K562 (cell line): Measurements from ENCODE around the gene DIO3. TPM values are rescaled to one million over a fixed set of nuclear protein-coding genes. Genes with fewer than 3 reads are reported as not detected.

Experiments used
- GATAD2A ChIP-seq: fragments of 450-650 bp; IDR thresholded peaks from 2 replicates; pipeline ENCODE4 v1.6.1; 2017
- MCM3 ChIP-seq: fragments of 450-650 bp; IDR thresholded peaks from 2 replicates; pipeline ENCODE4 v1.6.1; 2016
- NELFE ChIP-seq: IDR thresholded peaks from 2 replicates; pipeline ENCODE4 v1.6.1; 2011; ENCODE audit warnings: mild to moderate bottlenecking; ENCODE audit not compliant: insufficient read depth, insufficient read length
- ZFP36 ChIP-seq: fragments of 150-350 bp; IDR thresholded peaks from 2 replicates; pipeline ENCODE4 v1.6.1; 2018; ENCODE audit warnings: low read length, low read depth; ENCODE audit not compliant: partially characterized antibody
- ZNF444 ChIP-seq: fragments of 250-450 bp; sonication (Bioruptor Pico); IDR thresholded peaks from 2 replicates; pipeline ENCODE4 v1.4.0; 2020; ENCODE audit warnings: mild to moderate bottlenecking, moderate library complexity
- polyA plus RNA-seq, 8 experiments: library from polyadenylated mRNA; depleted of rRNA in 4 of 8; stranded (reverse) in 5 of 8; unstranded in 3 of 8; fragments of >200 nt; fragmentation: Nextera tagmentation in 2 of 8; fragmentation: Illumina TruSeq in 1 of 8; extraction: Ambion mirVana in 2 of 8; extraction: Trizol in 1 of 8; gene quantifications; 2 replicates each; pipeline versions ENCODE4 v1.2.1 to v1.2.3, GENCODE V29; 2011 to 2014; ENCODE audit warnings: inconsistent platforms in 1 of 8, missing spikeins in 1 of 8
- total RNA-seq, 7 experiments: library from RNA; depleted of rRNA in 6 of 7; stranded (reverse); fragments of >200 nt in 6 of 7; fragmentation: Illumina TruSeq in 2 of 7; extraction: Trizol in 2 of 7; gene quantifications; 2 replicates each; pipeline versions ENCODE4 v1.2.1 to v1.2.3, GENCODE V29; 2011 to 2021; ENCODE audit warnings: low replicate concordance in 1 of 7
- TF ChIP-seq, protein P1 (sequence below): fragments of 200-600 bp; sonication (generic); IDR thresholded peaks from one replicate; pipeline ENCODE4 v1.6.1; 2012; ENCODE audit warnings: mild to moderate bottlenecking, low read depth, low read length, inconsistent platforms

The DIO3 gene
- total and polyA plus RNA-seq, 9 of the 15 experiments (the other 6 are each of a cell fraction or from before 2014, with no cell fraction given): not detected

DNA sequence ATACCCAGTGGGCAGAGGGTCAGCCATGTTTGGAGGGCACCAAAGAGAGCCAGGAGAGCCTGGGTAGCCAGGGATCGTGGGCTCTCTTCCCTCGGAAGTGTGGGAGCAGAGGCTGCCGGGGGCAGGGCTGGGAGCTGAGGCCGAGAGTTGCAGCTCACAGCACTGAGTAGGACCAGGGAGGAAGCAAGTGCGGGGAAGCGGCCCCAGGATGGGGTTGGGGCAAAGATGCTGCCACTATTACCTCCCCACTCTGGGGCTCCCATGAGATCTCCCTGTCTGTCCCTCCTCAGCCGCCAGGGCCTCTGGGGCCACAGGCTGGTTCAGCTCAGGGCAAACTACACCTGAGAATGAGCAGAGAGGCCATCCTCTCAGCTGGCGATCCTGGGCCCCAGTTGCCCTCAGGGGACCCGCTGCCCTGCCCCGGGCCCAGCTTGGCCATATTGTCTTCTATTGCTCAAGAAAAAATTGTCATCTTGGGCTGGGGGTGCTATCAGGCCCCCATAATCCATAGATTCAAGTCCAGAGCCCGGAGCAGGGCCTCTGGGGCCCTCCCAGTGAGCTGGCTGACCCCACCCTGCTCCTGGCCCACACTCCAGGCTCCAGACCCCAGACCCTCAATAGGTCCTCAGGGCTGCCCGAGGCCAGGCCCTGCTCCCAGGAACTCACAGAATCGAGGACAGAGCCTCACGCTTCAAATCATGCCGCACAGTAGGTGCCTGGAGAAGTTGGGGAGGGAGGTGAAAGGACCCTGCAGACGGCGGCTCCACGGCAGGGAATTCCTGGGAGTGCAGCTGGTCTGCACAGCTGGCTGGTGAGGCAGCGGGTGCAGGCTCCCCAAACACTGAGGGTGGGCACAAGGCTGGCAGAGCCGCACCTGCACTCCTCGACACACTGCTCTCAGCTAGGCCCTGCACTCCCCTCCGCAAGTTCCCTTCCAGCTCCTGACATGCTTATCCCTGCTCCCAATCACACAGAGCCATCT lies 20.5 kb upstream of the DIO3 start (continued):
- TF ChIP-seq, protein P1, sequence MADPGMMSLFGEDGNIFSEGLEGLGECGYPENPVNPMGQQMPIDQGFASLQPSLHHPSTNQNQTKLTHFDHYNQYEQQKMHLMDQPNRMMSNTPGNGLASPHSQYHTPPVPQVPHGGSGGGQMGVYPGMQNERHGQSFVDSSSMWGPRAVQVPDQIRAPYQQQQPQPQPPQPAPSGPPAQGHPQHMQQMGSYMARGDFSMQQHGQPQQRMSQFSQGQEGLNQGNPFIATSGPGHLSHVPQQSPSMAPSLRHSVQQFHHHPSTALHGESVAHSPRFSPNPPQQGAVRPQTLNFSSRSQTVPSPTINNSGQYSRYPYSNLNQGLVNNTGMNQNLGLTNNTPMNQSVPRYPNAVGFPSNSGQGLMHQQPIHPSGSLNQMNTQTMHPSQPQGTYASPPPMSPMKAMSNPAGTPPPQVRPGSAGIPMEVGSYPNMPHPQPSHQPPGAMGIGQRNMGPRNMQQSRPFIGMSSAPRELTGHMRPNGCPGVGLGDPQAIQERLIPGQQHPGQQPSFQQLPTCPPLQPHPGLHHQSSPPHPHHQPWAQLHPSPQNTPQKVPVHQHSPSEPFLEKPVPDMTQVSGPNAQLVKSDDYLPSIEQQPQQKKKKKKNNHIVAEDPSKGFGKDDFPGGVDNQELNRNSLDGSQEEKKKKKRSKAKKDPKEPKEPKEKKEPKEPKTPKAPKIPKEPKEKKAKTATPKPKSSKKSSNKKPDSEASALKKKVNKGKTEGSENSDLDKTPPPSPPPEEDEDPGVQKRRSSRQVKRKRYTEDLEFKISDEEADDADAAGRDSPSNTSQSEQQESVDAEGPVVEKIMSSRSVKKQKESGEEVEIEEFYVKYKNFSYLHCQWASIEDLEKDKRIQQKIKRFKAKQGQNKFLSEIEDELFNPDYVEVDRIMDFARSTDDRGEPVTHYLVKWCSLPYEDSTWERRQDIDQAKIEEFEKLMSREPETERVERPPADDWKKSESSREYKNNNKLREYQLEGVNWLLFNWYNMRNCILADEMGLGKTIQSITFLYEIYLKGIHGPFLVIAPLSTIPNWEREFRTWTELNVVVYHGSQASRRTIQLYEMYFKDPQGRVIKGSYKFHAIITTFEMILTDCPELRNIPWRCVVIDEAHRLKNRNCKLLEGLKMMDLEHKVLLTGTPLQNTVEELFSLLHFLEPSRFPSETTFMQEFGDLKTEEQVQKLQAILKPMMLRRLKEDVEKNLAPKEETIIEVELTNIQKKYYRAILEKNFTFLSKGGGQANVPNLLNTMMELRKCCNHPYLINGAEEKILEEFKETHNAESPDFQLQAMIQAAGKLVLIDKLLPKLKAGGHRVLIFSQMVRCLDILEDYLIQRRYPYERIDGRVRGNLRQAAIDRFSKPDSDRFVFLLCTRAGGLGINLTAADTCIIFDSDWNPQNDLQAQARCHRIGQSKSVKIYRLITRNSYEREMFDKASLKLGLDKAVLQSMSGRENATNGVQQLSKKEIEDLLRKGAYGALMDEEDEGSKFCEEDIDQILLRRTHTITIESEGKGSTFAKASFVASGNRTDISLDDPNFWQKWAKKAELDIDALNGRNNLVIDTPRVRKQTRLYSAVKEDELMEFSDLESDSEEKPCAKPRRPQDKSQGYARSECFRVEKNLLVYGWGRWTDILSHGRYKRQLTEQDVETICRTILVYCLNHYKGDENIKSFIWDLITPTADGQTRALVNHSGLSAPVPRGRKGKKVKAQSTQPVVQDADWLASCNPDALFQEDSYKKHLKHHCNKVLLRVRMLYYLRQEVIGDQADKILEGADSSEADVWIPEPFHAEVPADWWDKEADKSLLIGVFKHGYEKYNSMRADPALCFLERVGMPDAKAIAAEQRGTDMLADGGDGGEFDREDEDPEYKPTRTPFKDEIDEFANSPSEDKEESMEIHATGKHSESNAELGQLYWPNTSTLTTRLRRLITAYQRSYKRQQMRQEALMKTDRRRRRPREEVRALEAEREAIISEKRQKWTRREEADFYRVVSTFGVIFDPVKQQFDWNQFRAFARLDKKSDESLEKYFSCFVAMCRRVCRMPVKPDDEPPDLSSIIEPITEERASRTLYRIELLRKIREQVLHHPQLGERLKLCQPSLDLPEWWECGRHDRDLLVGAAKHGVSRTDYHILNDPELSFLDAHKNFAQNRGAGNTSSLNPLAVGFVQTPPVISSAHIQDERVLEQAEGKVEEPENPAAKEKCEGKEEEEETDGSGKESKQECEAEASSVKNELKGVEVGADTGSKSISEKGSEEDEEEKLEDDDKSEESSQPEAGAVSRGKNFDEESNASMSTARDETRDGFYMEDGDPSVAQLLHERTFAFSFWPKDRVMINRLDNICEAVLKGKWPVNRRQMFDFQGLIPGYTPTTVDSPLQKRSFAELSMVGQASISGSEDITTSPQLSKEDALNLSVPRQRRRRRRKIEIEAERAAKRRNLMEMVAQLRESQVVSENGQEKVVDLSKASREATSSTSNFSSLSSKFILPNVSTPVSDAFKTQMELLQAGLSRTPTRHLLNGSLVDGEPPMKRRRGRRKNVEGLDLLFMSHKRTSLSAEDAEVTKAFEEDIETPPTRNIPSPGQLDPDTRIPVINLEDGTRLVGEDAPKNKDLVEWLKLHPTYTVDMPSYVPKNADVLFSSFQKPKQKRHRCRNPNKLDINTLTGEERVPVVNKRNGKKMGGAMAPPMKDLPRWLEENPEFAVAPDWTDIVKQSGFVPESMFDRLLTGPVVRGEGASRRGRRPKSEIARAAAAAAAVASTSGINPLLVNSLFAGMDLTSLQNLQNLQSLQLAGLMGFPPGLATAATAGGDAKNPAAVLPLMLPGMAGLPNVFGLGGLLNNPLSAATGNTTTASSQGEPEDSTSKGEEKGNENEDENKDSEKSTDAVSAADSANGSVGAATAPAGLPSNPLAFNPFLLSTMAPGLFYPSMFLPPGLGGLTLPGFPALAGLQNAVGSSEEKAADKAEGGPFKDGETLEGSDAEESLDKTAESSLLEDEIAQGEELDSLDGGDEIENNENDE: no peak
- TF ChIP-seq ZNF444: no peak
- no peak for TF ChIP-seq NELFE
- no peak for TF ChIP-seq ZFP36
- no peak for TF ChIP-seq GATAD2A
- no peak for TF ChIP-seq MCM3
- TF ChIP-seq, all 486 proteins: peak for 0
